HUES6 (cell line): ENCODE measurements around the gene MICAL1.

Experiments
- H3K27ac ChIP-seq: 2 replicates; pipeline ENCODE4 v1.7.0; 2013; ENCODE audit warnings: low read depth, mild to moderate bottlenecking, low read length, inconsistent platforms
- H3K27me3 ChIP-seq: 2 replicates; pipeline ENCODE4 v1.6.1; 2013; ENCODE audit warnings: low read length; ENCODE audit not compliant: control insufficient read depth, insufficient read depth
- H3K36me3 ChIP-seq: 2 replicates; pipeline ENCODE4 v1.6.1; 2013; ENCODE audit warnings: low read length; ENCODE audit not compliant: control insufficient read depth, insufficient read depth
- H3K4me1 ChIP-seq: 2 replicates; pipeline ENCODE4 v1.6.1; 2013; ENCODE audit warnings: low read length; ENCODE audit not compliant: control insufficient read depth, insufficient read depth
- H3K4me3 ChIP-seq: 2 replicates; pipeline ENCODE4 v1.5.1; 2013; ENCODE audit warnings: low read depth, low read length
- H3K9ac ChIP-seq: one replicate; pipeline ENCODE4 v1.6.1; 2013; ENCODE audit warnings: mild to moderate bottlenecking, low read length
- H3K9me3 ChIP-seq: 2 replicates; pipeline ENCODE4 v1.6.1; 2013; ENCODE audit warnings: low read depth, low read length; ENCODE audit not compliant: control insufficient read depth, insufficient read depth

MICAL1 gene

GRCh38 chr6:109455437-109456110 is at the start of gene MICAL1:
Gene MICAL1 (minus strand): TSS chr6:109455772. CDS start chr6:109454196, 1,576 bp downstream.
- Histone ChIP-seq H3K9ac (peak within 1 kb of the TSS; percentile 88), H3K36me3 (peaks cover 23% of the 10 kb centered on the region), H3K9me3 (no peaks in the 10 kb centered on the region), H3K27ac (peak within 1 kb of the TSS; percentile 64; the same call in 1 of the 2 replicates), H3K4me3 (peak within 1 kb of the TSS; percentile 99), H3K4me1 (peaks cover 28% of the 10 kb centered on the region), H3K27me3 (no peaks in the 10 kb centered on the region)

DNA sequence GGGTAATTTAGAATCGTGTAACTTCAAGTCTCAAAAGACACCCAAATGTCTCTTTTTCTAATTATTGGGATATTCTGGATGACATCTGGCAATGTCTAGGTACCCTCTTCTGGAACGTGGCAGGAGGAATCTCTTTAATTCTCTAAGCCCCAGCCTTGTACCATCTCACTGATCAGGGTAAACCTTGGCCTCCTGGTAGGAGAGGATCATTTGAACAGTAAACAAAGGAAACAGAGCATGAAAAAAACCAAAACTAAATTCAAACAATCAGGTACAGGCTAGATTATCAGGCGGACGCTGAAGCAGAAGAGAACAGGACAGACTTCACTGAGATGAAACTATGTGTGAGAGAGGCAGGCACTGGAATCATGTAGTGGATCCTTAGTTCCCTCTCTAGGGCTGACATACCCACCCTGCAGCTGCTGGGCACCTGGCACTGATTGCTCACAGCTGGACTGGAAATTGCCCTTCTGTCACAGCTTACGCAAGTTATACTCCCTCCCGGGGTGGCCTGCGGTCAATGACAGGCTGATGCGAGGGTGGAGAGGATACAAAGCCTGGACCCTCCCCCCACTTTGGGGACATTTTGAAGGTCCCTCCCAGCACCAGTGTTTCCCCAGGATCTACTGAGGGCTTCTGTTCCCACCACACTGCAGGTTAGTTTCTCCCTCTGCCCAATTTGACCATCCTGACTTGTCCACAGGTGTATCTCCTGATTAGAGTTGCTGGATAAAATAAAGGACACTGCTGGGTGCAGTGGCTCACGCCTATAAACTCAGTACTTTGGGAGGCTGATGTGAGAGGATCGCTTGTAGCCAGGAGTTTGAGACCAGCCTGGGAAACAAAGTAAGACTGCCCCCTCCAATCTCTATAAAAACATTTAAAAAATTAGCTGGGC is 48.0 kb upstream of the MICAL1 start:
- Histone ChIP-seq H3K4me1 (peaks cover 13% of the 10 kb centered on the region; the same call in 1 of the 2 replicates), H3K27ac (no peak overlapping the region), H3K27me3 (no peaks in the 10 kb centered on the region), H3K4me3 (no peak overlapping the region), H3K36me3 (no peaks in the 10 kb centered on the region), H3K9ac (no peak overlapping the region), H3K9me3 (peaks cover 4% of the 10 kb centered on the region)

GRCh38 chr6:109498936-109499335 is 43.4 kb upstream of the MICAL1 start:
- H3K4me3 ChIP-seq, result no peak overlapping the region
- H3K9me3 ChIP-seq, result no peaks in the 10 kb centered on the region
- no peak overlapping the region for H3K27ac ChIP-seq
- no peaks in the 10 kb centered on the region for H3K27me3 ChIP-seq
- H3K36me3 ChIP-seq, result no peaks in the 10 kb centered on the region
- no peak overlapping the region for H3K9ac ChIP-seq
- peaks cover 11% of the 10 kb centered on the region for H3K4me1 ChIP-seq

DNA sequence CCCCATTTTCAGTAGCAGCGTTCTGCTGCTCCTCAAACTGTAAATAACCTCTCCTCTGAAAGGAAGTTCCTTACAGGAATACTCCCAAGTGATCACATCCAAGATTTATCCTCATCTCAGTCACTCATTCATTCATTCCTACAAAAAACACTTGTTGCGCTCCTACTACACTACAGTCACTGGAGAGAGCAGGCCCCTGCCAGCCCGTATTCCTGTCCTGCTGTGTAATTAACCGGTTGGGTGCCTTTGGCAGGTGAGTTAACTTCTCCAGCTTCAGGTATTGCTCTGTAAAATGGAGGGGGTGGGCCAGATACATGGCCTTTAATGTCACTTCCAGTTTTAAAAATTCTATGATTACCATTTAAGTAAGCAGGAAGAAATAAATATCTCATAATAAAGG is 42.5 kb upstream of the MICAL1 start:
- Histone ChIP-seq H3K9me3 (no peaks in the 10 kb centered on the region), H3K4me1 (peaks cover 8% of the 10 kb centered on the region), H3K36me3 (no peaks in the 10 kb centered on the region), H3K9ac (no peak overlapping the region), H3K4me3 (no peak overlapping the region), H3K27ac (no peak overlapping the region), H3K27me3 (no peaks in the 10 kb centered on the region)

GRCh38 chr6:109496036-109496772 is 40.6 kb upstream of the MICAL1 start:
- no peak overlapping the region for H3K27ac ChIP-seq
- no peak overlapping the region for H3K9ac ChIP-seq
- H3K4me1 ChIP-seq, result peaks cover 17% of the 10 kb centered on the region
- no peaks in the 10 kb centered on the region for H3K36me3 ChIP-seq
- H3K4me3 ChIP-seq, result no peak overlapping the region
- H3K9me3 ChIP-seq, result no peaks in the 10 kb centered on the region
- H3K27me3 ChIP-seq, result no peaks in the 10 kb centered on the region

DNA sequence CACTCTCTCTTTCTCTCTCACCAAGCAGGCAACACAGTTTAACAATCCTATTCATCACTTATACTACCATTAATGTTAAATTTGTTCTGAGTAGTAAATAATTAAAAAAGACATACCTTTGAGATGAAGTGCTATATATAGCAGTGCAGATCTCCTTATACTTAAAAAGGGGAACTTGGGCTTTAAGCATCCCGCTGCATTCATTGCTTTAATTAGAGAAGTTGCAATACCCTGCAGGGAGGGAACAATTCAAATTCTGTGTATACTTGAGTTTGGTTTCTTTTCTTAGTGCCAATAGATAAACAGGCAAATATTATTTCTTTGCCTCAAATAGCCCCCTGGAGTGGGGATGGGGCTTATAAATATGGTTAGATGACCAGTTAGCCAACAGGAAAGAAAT is 38.3 kb upstream of the MICAL1 start:
- Histone ChIP-seq H3K36me3 (no peaks in the 10 kb centered on the region), H3K9ac (no peak overlapping the region), H3K4me1 (peaks cover 27% of the 10 kb centered on the region), H3K27me3 (no peaks in the 10 kb centered on the region), H3K9me3 (no peaks in the 10 kb centered on the region), H3K27ac (no peak overlapping the region), H3K4me3 (no peak overlapping the region)

- Histone ChIP-seq H3K27me3 (no peaks in the 10 kb centered on the region), H3K4me3 (0 out of 2 replicates have a peak overlapping the region, but pooled peaks have one; percentile 2), H3K9me3 (no peaks in the 10 kb centered on the region), H3K36me3 (no peaks in the 10 kb centered on the region), H3K4me1 (peaks cover 27% of the 10 kb centered on the region), H3K9ac (no peak overlapping the region), H3K27ac (no peak overlapping the region)
Observed at GRCh38 chr6:109491207-109491938, 35.8 kb upstream of the MICAL1 start.

DNA sequence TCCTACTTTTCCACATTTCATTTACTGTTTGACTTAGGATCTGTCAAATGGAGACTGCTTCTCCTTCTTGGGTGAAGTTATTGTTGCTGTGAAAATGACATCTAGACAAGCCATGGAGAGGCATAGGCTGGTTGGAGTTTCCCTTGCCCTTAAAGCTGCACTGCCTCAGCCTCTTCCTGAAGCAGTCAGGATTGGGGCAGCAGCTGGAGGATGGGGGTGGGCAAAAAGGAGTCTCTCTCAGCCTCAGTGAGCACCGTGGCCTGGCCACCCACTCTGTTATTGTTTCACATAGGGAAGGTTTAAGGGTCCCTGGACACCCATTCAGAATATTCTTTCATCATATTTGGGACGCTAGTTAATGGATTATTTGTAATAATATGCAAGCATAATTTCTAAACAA is 35.1 kb upstream of the MICAL1 start:
- peaks cover 27% of the 10 kb centered on the region for H3K4me1 ChIP-seq
- H3K36me3 ChIP-seq, result no peaks in the 10 kb centered on the region
- H3K4me3 ChIP-seq, result no peak overlapping the region
- H3K9ac ChIP-seq, result no peak overlapping the region
- H3K27me3 ChIP-seq, result no peaks in the 10 kb centered on the region
- no peaks in the 10 kb centered on the region for H3K9me3 ChIP-seq
- H3K27ac ChIP-seq, result no peak overlapping the region

DNA sequence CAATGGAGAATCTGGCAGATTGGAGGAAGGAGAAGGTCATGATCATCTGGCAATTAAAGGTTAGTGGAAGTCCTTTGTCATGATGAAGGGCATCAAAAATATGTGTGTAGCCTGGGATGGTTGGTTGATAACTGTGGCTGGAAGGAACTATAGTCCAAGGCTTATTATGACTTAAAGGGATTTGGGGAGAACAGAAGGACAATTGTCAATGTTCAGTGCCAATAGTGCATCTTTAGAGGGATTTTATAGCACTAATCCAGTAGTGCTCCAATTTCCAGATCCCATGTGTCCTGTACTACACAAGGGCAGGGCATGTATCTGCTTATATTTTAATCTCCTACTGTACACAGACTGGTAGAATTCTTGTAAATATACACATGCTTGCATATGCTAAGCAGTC is 32.4 kb upstream of the MICAL1 start:
- no peak overlapping the region for H3K4me3 ChIP-seq
- H3K9ac ChIP-seq, result no peak overlapping the region
- H3K4me1 ChIP-seq, result peaks cover 19% of the 10 kb centered on the region
- H3K36me3 ChIP-seq, result no peaks in the 10 kb centered on the region
- no peaks in the 10 kb centered on the region for H3K9me3 ChIP-seq
- H3K27me3 ChIP-seq, result peaks cover 9% of the 10 kb centered on the region; the same call in 1 of the 2 replicates
- H3K27ac ChIP-seq, result no peak overlapping the region

- H3K4me3 ChIP-seq, result no peak overlapping the region
- H3K27me3 ChIP-seq, result peaks cover 9% of the 10 kb centered on the region; the same call in 1 of the 2 replicates
- H3K9me3 ChIP-seq, result no peaks in the 10 kb centered on the region
- no peak overlapping the region for H3K9ac ChIP-seq
- H3K27ac ChIP-seq, result no peak overlapping the region
- peaks cover 19% of the 10 kb centered on the region for H3K4me1 ChIP-seq
- H3K36me3 ChIP-seq, result peaks cover 10% of the 10 kb centered on the region
Observed at GRCh38 chr6:109486068-109486467, 30.5 kb upstream of the MICAL1 start.
